Astrocyte (in vitro differentiated cells and primary cell): Measurements from ENCODE around the gene TRIM67.

Experiments used
- CTCF ChIP-seq: IDR thresholded peaks from 2 replicates; pipeline ENCODE4 v1.5.1; 2011; ENCODE audit warnings: low read depth, mild to moderate bottlenecking, inconsistent platforms, low read length, moderate library complexity; ENCODE audit not compliant: insufficient read depth
- EZH2 ChIP-seq: IDR thresholded peaks from 2 replicates; pipeline ENCODE4 v1.6.1; 2012; ENCODE audit warnings: mild to moderate bottlenecking, low read length, inconsistent platforms; ENCODE audit not compliant: insufficient read depth

DNA sequence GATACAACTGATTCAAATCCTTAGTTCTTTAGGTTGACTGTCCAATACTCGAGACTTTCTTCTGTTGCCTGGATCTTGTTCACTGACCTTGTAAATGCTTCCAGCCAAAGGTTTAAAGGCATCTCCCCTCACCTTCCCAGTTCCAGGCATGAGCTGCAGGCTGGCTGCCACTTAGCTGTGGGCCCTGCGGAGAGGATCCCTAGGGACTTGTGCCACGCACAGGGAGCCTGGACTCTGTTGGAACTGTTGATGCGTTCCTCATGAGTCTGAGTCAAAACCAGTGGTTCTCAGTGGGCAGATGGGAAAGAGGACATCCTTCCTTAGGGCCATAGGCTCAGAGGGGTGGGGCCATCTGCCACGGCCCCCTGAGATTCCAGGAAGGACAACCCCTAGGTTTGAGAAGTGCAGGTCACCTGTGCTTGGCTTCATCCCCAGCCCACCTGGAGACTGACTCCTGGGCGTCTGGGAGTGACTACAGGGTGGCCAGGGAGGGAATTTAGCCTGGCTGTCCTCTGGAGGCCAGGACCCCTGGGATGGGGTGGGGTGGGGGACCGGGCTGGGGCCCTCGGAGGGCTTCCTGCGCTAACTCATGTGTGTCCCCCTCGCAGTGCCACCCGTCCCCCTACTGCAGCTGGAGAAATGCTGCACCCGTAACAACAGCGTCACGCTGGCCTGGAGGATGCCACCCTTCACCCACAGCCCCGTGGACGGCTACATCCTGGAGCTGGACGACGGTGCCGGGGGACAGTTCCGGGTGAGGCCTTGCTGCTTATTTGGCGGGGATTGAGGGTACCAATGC lies 41.6 kb downstream of the TRIM67 start:
- TF ChIP-seq CTCF: no peak
- no peak for TF ChIP-seq EZH2
